CD4-positive, alpha-beta T cell treated with Interleukin-6 for 4 hours (primary cell): ENCODE measurements around the gene TRIM26.

Source experiments
- DNase-seq: peaks from one replicate; pipeline ENCODE4 v3.0.0-alpha.2; 2020; ENCODE audit warnings: mixed read lengths

Gene TRIM26

DNA sequence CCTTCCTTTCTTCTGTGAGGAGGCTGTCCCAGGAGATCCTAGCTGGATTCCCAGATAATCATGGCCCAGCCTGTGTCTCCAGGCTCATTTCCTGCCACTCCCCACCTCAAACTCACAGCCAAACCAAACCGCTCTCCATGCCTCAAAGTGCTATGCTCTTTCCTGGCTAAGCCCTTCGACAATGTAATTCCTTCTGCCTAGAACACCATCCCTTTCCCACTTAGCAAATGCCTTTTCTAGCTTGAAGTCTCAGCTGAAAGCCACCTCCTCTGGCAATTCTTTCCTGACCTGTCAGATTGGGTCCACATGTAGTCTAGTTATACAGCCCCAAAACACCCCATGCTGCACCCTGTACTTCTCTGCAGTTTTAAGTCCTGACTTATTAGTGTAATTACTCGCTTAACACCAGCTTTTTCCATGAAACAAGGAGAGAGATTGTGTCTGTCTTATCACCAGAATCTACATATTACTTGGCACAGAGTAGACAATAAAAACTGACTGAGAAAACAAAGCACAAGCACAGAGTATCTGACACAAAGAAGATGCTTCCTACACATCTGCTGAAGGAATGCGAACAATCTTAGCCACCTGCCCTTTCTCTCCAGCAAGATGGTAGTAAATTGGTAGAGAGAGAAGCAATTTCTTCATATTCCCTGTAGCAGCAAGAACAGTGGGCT is 5.4 kb downstream of the TRIM26 start:
- DNase-seq = no peak

DNA sequence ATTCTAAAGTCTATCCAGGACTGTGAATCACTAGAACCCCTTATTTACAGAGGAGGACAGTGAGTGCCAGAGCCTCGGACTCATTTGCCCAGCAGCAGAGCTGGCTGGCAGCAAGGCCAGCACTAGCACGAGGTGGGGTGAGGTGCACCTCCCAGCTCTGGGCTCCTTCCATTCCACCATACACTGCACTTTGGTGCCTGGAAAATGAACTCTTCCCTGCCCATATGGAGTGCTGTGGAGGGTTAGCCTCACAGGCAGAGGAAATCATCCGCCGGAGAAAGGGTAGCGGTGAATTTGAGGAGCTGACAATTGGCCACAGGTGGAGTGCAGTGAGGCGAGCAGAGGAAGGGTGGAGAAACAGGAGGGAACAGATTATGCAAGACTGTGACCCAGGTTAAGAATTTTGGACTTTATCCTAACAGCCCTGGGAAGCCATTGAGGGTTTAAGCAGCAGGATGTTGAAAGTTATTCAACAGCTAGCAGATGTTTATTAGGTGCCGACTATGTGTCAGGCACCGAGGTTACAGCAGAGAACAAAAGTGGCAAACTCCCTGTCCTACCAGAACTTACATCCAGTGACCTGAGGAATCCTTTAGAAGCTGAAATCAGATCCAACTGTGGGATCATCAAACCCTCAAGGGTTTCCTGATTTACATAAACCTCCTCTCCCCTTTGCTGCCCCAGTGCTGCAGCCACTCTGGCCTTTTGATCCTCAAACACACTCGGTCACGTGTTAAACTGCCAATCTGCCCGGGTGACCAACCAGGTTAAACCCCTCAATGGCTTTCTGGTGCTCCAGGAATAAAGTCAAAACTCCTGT is 6.2 kb downstream of the TRIM26 start:
- no peak for DNase-seq

DNA sequence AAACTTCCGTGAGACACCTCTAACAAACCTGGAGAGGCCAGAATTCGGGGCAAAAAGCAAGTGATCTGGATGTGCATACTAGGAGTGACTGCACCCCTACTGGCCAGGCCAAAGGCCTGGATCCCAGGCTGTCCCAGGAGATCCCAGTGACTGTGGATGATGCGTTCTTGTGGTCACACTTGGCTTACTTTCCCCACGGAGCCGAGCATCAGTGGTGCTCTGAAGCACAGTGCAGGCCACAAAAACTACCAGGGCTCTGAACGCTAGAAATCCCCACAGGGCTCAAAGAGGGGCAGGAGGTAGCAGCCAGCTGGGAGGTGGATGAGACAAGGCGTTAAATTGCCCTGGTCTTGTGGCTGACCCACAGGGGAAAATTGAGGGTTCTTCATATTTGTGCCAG is 7.1 kb downstream of the TRIM26 start:
- DNase-seq = no peak

DNA sequence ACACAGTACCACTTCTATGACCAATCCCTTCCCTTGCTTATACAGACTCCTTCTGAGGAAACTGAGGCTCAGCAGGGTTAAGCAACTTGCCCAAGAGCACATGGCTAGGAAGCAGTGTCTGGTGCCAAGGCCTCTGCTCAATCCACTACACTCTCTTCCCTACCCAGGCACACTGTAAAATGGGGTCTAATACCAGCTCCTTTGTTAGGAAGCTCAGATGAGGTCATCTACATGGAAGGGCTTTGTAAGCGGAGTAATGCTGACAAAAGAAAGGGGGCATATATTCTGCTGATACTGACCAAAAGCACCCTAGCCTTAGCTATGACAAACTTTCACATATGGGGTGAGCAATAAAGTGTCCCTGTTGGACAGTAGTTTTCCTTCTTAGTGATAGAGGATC is 9.1 kb downstream of the TRIM26 start:
- no peak for DNase-seq

DNA sequence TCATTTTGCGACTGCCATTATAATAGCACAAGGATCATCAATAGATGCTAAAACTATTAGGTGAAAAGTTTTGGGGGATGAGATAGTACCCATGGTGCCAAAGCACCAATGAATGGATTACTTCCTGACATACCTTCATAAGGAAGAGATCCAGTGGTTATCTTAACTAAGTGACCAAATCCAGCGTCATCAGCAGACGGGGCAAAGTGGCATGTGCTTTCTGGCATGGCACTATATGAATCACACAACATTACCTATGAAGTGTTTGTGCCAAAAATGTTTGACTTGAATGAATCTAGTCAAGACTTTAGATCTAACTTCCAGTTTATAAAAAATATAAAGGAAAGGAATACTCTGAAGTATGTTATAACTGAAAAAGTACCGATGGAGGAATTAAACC is 10.8 kb downstream of the TRIM26 start:
- no peak for DNase-seq

DNA sequence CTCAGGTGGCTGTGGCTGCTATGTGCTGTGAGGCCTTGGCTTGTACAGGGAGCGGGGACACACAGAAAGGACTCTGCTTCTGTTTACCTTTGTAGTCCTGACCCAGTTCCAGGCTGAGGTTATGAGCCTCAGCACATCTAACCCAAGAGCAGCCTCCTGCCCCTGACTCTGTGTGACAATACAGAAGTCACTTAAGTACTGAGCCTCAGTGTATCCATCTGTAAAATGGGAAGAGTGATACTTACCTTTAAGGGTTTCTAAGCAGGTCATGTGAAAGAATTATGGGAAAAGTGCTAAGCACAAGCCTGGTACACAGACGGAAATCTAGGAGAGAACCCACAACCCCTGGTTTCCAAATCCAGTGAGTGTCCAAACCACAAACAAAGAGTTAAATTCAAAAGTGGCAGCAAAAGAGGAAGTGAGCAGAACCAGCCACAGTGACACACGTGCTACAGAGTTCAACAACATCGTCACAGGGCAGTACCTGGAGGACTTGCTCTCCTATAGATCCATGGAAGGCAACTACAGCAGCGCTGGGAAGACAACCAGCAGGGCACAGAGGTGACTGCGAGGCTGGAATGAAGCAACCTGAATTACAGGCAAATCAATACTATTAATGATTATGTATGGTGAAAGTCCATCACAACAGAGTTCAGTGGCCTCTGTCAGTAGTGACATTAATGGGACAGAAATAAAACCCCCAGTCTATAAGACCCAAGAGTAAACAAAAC is 12.5 kb downstream of the TRIM26 start:
- no peak for DNase-seq

GRCh38 chr6:30198166-30199084 is 14.8 kb downstream of the TRIM26 start:
- no peak for DNase-seq

DNA sequence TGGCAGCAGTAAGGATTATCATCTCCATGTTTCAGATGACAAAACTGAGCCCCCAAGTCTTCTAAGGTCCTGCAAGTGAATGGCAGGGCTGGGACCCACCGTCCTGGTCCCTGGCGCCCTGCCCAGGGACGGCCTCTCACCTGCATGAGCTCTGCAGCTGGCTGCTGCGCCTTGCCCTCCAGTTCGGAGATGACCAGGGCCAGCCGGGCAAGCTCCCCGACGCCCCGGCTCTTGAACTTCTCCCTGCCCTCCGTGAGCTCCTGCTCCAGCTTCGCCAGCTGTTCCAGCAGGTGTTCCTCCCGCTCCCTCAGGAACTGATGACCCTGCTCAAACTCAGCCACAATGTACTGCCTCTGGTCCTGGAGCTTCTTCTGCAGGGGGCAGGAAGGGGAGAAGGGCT is 16.8 kb downstream of the TRIM26 start:
- no peak for DNase-seq

GRCh38 chr6:30195951-30196350 is 17.3 kb downstream of the TRIM26 start:
- no peak for DNase-seq

DNA sequence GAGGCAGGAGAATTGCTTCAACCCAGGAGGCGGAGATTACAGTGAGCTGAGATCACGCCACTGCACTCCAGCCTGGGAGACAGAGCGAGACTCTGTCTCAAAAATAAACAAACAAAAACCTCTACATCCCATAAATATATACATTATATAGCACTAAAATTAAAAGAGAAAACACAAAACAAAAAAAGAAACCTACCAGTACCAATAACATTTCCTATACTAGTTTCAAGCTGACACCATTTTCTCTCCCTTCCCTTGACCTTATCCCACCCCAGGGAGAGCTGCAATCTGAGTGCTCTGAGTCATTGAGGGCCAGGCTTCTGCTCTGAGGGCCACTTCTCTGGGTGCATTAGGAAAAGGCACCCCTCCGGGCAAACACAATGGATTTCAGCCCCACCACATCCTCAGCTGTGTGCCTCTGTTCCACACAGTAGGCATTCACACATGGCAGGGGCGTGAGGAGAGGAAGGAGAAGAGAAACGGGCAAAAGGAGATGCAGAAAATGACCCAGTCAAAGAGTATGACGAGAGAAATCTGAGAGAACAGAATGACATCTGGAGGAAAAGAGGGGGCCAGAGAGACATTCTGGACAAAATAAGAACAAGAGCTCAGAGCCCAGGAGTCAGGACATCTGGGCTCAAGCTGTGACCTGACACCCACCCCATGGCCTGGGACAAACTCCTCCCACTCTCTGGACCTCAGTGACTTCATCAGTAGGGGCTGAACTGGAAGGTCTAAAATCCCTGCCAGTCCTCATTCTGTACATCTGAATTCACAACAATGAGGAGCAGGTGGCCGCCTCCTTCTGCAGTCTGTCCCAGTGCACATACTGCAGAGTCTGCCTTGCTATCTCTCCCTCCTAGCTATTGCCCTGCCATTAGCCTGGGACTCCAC is 18.2 kb downstream of the TRIM26 start:
- DNase-seq = no peak

DNA sequence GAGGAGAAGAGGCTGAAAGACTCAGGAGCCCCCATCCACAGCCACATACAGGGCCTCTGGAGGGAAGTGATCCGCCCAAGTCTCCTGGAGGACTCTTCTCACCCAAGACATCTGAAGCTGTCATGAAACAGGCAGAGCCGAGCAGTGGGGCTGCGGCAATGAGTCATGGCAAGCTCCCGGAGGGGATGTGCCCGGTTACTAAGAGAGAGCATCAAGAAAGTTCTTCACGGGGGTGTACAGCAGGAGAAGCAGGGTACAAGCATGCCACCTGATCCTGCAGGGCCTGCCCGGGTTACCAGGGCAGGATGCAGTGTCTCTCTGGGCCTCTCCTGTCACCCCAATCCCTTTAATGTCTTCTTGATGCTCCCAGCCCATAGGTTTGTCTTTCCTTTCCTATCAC is 21.1 kb downstream of the TRIM26 start:
- DNase-seq = no peak

- DNase-seq = no peak
Measured at GRCh38 chr6:30188541-30188940, 24.7 kb downstream of the TRIM26 start.

DNA sequence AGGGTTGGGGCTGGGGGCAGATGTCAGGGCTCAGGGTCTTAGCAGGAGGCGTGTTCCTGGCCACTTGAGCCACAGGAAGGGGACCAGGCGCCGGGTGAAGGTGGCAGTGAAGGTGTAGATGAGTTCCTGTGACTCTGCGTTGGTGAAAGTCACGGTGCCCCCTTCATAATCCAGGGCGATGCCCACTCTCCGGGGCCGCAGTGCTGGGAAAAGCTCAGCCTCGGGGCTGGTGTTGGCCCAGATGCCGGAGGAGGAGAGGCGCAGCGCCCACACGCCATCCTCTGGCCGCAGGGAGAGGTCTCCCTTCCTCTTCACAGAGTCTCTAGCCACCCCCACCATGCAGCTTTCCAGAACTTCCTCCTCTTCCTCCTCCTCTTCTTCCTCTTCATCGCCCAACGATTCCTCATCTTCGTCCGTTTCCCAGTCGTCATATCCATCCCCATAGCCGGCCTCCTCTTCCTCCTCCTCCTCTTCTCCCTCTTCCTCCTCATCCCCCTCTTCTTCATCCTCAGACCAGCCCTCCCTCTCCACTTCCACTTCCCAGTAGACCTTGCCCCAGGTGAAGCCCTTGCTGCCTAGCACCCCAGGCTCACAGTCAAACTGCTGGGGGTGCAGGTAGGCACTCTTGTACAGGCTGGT is 27.2 kb downstream of the TRIM26 start:
- no peak for DNase-seq

DNA sequence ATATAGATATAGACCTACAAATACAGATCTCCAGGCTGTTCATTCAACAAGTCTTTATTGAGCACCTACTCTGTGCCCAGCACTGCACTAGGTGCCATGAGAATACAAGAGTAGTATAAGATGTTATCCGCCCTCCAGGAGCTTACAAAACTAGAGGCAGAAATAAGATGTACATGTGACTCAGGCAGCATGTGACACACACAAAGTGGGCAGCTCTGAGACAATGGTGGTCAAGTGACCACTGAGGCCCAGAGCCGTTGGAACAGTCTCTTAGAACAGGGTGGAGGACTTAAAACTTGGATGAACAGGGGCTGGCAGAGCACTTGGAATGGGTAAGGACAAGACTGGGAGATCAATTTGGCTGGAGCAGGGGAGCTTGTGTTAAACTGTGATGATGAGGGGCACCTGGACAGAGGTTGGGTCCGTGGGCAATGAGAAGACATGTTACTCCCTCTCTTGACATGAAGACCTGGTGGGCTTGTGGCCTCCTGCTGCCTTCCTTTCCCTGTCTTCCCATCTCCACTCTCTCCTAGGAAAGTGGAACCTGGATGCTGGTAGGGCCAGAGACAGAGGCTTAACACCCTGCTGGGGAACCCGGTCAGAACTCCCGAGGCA is 28.7 kb downstream of the TRIM26 start:
- no peak for DNase-seq

GRCh38 chr6:30180145-30180544 is 33.1 kb downstream of the TRIM26 start:
- DNase-seq = no peak

DNA sequence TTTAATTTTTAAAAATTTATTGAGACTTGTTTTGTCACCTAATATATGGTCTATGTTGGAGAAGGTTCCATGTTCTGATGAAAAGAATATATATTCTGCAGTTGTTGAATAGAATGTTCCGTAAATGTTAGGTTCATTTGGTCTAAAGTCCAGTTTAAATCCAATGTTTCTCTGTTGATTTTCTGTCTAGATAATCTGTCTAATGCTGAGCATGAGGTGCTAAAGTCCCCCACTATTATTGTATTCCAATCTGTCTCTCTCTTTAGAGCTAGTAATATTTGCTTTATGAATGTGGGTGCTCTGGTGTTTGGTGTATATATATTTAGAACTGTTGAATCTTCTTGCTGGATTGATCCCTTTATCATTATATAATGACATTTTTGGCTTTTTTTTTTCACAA is 34.4 kb downstream of the TRIM26 start:
- DNase-seq = no peak

GRCh38 chr6:30175765-30176164 is 37.4 kb downstream of the TRIM26 start:
- DNase-seq = no peak

DNA sequence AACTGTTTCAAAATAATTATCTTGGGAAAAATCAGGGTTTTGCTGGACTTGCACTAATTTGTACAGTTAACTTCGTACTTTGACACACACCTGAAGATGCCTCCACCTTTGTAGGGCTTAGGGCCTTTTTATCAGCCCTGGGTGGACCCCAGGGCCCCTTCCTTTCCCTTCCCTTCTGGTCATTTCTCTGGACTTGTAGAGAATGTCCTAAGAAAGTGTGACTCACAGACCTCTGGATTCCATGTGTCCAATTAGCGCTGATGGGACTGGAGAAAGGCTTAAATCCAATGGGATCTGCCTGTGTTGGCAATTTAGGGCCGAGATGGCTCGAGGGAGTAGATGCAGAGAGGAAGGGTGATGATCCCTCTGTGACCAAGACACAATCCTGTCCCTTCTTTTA is 40.5 kb downstream of the TRIM26 start:
- DNase-seq = no peak

DNA sequence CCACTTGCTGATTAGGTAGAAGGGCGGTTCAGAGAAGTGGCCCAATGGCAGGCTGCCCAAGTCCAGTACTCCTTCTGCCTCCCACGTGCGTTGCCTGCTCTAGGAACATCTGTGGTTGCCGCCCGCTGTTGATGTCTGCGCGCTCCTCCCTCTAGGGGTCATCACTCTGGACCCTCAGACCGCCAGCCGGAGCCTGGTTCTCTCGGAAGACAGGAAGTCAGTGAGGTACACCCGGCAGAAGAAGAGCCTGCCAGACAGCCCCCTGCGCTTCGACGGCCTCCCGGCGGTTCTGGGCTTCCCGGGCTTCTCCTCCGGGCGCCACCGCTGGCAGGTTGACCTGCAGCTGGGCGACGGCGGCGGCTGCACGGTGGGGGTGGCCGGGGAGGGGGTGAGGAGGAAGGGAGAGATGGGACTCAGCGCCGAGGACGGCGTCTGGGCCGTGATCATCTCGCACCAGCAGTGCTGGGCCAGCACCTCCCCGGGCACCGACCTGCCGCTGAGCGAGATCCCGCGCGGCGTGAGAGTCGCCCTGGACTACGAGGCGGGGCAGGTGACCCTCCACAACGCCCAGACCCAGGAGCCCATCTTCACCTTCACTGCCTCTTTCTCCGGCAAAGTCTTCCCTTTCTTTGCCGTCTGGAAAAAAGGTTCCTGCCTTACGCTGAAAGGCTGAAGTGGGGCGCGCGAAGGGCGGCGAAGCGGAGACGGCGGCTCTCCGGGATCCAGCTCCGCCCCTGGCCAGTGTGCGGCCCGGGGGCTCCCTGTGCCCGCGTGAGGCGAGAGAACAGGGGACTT is 41.3 kb downstream of the TRIM26 start:
- DNase-seq = no peak
